CD4-positive, alpha-beta T cell (primary cell): ENCODE data around the gene TENM4. TPM values are rescaled to one million over a fixed set of nuclear protein-coding genes. Genes with fewer than 3 reads are reported as not detected.

Experiments used
- ATAC-seq: fragments of 200-7000 bp; cut with Tn5 transposase; one replicate; pipeline ENCODE4 v1.10.0; 2022; ENCODE audit warnings: mild to moderate bottlenecking; ENCODE audit not compliant: poor library complexity
- CTCF ChIA-PET: fragments of 350-600 bp; sonication (Branson Sonifier 250); formaldehyde crosslinking; loops from one replicate; lab custom pipeline; 2021; ENCODE audit warnings: antibody characterized with exemption, inconsistent platforms; lab: Charles Lee
- POLR2A ChIA-PET: fragments of 350-600 bp; sonication (Branson Sonifier 250); formaldehyde crosslinking; loops from one replicate; lab custom pipeline; 2021; ENCODE audit warnings: antibody characterized with exemption, inconsistent platforms; lab: Charles Lee
- DNase-seq, 14 experiments: peaks; one replicate each; pipeline ENCODE4 v3.0.0-alpha.2; 2013 to 2020; ENCODE audit warnings: mixed read lengths in 2 of 14
- H3K27ac ChIP-seq, 2 donors: one replicate each; pipeline versions ENCODE4 v1.5.1 to v1.7.0; 2013; ENCODE audit warnings: low read length in 2 of 2, low read depth in 1 of 2, mild to moderate bottlenecking in 1 of 2
- H3K27me3 ChIP-seq, 2 experiments: 1 replicate in 1 of 2; 2 replicates in 1 of 2; pipeline versions ENCODE4 v1.6.1 to v1.7.0; 2013; ENCODE audit warnings: low read length in 2 of 2, control low read depth in 1 of 2, mild to moderate bottlenecking in 1 of 2, moderate library complexity in 1 of 2; ENCODE audit not compliant: insufficient read depth in 2 of 2, control insufficient read depth in 1 of 2
- H3K36me3 ChIP-seq: one replicate; pipeline ENCODE4 v1.6.1; 2013; ENCODE audit warnings: low read length, control low read depth; ENCODE audit not compliant: insufficient read depth
- H3K4me1 ChIP-seq: one replicate; pipeline ENCODE4 v1.6.1; 2013; ENCODE audit warnings: low read length, control low read depth; ENCODE audit not compliant: insufficient read depth
- H3K4me3 ChIP-seq: one replicate; pipeline ENCODE4 v1.5.1; 2013; ENCODE audit warnings: mild to moderate bottlenecking, low read length, moderate library complexity
- H3K9me3 ChIP-seq, 2 experiments: 1 replicate in 1 of 2; 2 replicates in 1 of 2; pipeline versions ENCODE4 v1.6.1 to v1.7.0; 2013; ENCODE audit warnings: low read length in 2 of 2, mild to moderate bottlenecking in 2 of 2, control low read depth in 1 of 2, moderate library complexity in 1 of 2; ENCODE audit not compliant: control insufficient read depth in 1 of 2, insufficient read depth in 1 of 2
- H3K27ac Mint-ChIP-seq: one replicate; pipeline ENCODE4 v1.8.0; 2020; ENCODE audit warnings: mixed read lengths
- H3K27me3 Mint-ChIP-seq: one replicate; pipeline ENCODE4 v1.8.0; 2021; ENCODE audit warnings: mixed read lengths
- H3K36me3 Mint-ChIP-seq: one replicate; pipeline ENCODE4 v1.8.0; 2021; ENCODE audit warnings: low read depth, mixed read lengths
- H3K4me1 Mint-ChIP-seq: one replicate; pipeline ENCODE4 v1.8.0; 2021; ENCODE audit warnings: low read depth, mixed read lengths
- H3K4me3 Mint-ChIP-seq: one replicate; pipeline ENCODE4 v1.8.0; 2020; ENCODE audit warnings: mild to moderate bottlenecking, mixed read lengths
- H3K9me3 Mint-ChIP-seq: one replicate; pipeline ENCODE4 v1.8.0; 2020; ENCODE audit warnings: mixed read lengths
- intact Hi-C, 2 experiments: fragments of 100-400 bp; cut with DNase I in 1 of 2; cut with micrococcal nuclease in 1 of 2; formaldehyde crosslinking; loops; one replicate each; pipeline versions ENCODE4 v1.15.1 to v1.9.0; 2023 to 2025; cut with DNase I, micrococcal nuclease
- total RNA-seq, 174 experiments: library from RNA in 2 of 174; stranded (reverse) in 2 of 174; gene quantifications; one replicate each; pipeline ENCODE4 v1.2.3 and lab custom pipeline; 2021 to 2026
- TF ChIP-seq, protein P1 (sequence below): fragments of 200-600 bp; IDR thresholded peaks from one replicate; pipeline ENCODE4 v1.8.0; 2022; ENCODE audit warnings: antibody characterized with exemption, mild to moderate bottlenecking

The TENM4 gene
- total RNA-seq, 2 experiments from 2014 or later: 0.22 to 0.31 TPM

DNA sequence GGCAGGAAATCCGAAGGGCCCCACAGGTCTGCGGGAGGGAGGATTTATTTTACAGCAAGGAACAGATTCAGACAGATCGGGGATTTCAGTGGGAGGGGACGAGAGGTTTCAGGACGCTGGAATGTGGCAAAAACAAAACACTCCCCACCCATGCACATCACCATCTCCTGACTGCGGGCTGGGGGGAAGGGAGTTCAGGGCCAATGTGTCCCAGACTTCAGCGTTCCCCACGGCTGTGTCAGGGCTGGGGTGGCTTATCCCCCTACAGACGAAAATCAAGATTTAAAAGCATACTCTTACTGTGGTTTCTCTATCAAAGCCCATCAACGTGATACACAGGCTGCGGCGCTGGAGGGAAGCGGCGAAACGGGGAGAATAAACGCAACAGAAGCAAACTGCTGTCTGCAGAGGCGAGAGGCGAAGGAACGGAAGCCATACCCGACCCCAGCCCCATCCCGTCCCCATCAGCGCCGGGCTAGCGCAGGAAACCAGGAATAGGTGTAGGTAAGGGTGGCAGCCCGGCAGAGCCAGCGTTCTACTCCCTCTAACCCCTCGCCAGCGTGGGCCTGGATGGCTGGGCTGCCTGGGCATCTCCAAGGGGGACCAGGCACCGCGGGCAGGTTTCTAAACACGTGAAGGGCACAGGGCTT, 2.7 kb downstream of the TENM4 start:
- ChIA-PET POLR2A (no interaction called here), CTCF (no interaction called here)
- Mint-ChIP-seq H3K4me3 (no peak overlapping the region), H3K4me1 (peaks cover 7% of the 10 kb centered on the region), H3K27ac (no peak overlapping the region), H3K27me3 (peaks cover 80% of the 10 kb centered on the region), H3K36me3 (no peaks in the 10 kb centered on the region), H3K9me3 (no peaks in the 10 kb centered on the region)
- H3K36me3 ChIP-seq: no peaks in the 10 kb centered on the region
- TF ChIP-seq, protein P1, sequence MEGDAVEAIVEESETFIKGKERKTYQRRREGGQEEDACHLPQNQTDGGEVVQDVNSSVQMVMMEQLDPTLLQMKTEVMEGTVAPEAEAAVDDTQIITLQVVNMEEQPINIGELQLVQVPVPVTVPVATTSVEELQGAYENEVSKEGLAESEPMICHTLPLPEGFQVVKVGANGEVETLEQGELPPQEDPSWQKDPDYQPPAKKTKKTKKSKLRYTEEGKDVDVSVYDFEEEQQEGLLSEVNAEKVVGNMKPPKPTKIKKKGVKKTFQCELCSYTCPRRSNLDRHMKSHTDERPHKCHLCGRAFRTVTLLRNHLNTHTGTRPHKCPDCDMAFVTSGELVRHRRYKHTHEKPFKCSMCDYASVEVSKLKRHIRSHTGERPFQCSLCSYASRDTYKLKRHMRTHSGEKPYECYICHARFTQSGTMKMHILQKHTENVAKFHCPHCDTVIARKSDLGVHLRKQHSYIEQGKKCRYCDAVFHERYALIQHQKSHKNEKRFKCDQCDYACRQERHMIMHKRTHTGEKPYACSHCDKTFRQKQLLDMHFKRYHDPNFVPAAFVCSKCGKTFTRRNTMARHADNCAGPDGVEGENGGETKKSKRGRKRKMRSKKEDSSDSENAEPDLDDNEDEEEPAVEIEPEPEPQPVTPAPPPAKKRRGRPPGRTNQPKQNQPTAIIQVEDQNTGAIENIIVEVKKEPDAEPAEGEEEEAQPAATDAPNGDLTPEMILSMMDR: no peak
- intact Hi-C loops: no loop called here
- peaks cover 5% of the 10 kb centered on the region for H3K4me1 ChIP-seq
- H3K9me3 ChIP-seq: peaks cover 0 to 34% of the 10 kb centered on the region in 2 experiments
- no peak overlapping the region for H3K27ac ChIP-seq
- H3K4me3 ChIP-seq: no peak overlapping the region
- peaks cover 49 to 76% of the 10 kb centered on the region in 2 experiments for H3K27me3 ChIP-seq
- no peak for DNase-seq
- ATAC-seq: no peak

DNA sequence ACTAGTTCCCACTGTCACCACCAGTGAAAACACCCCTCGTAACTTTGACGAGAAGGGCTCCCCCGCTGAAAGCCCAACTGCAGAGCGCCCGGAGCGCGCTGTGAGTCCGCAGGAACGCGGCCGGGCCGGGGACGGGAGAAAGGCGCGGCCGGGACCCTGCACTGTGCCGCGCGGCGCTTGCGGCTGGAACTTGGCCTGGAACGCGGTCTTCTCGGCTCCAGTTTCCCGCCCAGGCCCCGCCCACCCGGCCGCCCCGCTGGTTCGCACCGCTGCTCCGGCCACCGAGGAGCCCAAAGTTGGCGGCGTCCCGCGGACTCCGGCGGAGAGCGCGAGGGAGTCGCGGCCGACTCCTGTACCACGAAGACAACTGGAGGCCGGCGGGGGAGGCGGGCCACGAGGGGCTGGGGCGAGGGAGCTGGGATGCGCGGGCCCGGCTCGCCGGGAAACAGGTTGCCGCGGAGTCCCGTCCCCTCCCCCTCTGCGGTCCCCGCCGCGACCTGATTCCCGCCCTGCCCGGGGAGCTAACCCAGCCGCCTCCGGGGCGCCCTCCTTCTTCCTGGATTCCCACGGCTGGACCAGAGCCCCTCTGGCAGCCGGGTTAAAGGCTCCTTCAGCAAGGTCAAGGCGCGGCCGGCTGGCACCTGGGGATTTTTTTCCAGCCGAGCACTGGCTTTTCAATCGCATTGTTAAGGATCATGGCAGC, 3.4 kb downstream of the TENM4 start:
- H3K27me3 ChIP-seq: peaks cover 49 to 69% of the 10 kb centered on the region in 2 experiments
- Mint-ChIP-seq H3K36me3 (no peaks in the 10 kb centered on the region), H3K27ac (no peak overlapping the region), H3K4me1 (peaks cover 7% of the 10 kb centered on the region), H3K27me3 (peaks cover 75% of the 10 kb centered on the region), H3K9me3 (no peaks in the 10 kb centered on the region), H3K4me3 (no peak overlapping the region)
- no peaks in the 10 kb centered on the region for H3K36me3 ChIP-seq
- H3K27ac ChIP-seq: no peak overlapping the region
- CTCF ChIA-PET: no interaction called here
- ATAC-seq (no peak), DNase-seq (no peak)
- TF ChIP-seq, protein P1: no peak
- POLR2A ChIA-PET: no interaction called here
- intact Hi-C loops: no loop called here
- H3K4me1 ChIP-seq: peaks cover 5% of the 10 kb centered on the region
- H3K4me3 ChIP-seq: no peak overlapping the region
- H3K9me3 ChIP-seq: peaks cover 0 to 34% of the 10 kb centered on the region in 2 experiments

DNA sequence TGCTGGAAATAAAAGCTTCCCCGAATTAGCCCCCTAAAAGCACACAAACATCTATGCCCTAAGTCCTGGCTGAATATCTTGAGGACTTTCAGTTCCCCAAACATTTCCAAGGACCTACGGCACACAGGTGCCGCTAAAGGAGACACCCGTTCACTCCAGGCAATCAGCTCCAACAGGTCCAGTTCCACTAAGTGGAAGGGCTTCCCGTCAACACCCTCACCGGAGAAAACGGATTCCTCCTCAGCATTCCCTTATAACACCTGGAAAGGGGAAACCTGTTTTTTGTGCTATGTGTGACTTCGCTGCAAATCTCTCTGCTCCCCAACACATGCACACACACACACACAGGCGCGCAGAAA, 3.9 kb downstream of the TENM4 start:
- CTCF ChIA-PET: no interaction called here
- Mint-ChIP-seq H3K9me3 (no peaks in the 10 kb centered on the region), H3K27ac (no peak overlapping the region), H3K4me1 (peaks cover 7% of the 10 kb centered on the region), H3K4me3 (no peak overlapping the region), H3K36me3 (no peaks in the 10 kb centered on the region), H3K27me3 (peaks cover 70% of the 10 kb centered on the region)
- no peak for ATAC-seq
- Histone ChIP-seq H3K27me3 (peaks cover 49 to 64% of the 10 kb centered on the region in 2 experiments), H3K4me1 (peaks cover 5% of the 10 kb centered on the region), H3K9me3 (peaks cover 0 to 34% of the 10 kb centered on the region in 2 experiments), H3K4me3 (no peak overlapping the region), H3K36me3 (no peaks in the 10 kb centered on the region), H3K27ac (no peak overlapping the region)
- intact Hi-C loops: no loop called here
- POLR2A ChIA-PET: no interaction called here
- TF ChIP-seq, protein P1: no peak
- DNase-seq: no peak
